Esophagus squamous epithelium (tissue), 4 donors: Measurements from ENCODE around the gene PLCB1.

Experiments
- POLR2A ChIP-seq, 4 donors: fragments of 450-650 bp; IDR thresholded peaks; one replicate each; pipeline ENCODE4 v1.6.1; 2017; ENCODE audit warnings: antibody characterized with exemption in 4 of 4, mild to moderate bottlenecking in 4 of 4, moderate library complexity in 3 of 4
- TF ChIP-seq, protein P1 (sequence below), 6 experiments: fragments of 450-650 bp in 4 of 6; fragments of 200-600 bp in 2 of 6; sonication (generic) in 2 of 6; IDR thresholded peaks; one replicate each; pipeline ENCODE4 v1.5.1; 2016 to 2019; ENCODE audit warnings: antibody characterized with exemption in 6 of 6, mild to moderate bottlenecking in 4 of 6, moderate library complexity in 4 of 6

DNA sequence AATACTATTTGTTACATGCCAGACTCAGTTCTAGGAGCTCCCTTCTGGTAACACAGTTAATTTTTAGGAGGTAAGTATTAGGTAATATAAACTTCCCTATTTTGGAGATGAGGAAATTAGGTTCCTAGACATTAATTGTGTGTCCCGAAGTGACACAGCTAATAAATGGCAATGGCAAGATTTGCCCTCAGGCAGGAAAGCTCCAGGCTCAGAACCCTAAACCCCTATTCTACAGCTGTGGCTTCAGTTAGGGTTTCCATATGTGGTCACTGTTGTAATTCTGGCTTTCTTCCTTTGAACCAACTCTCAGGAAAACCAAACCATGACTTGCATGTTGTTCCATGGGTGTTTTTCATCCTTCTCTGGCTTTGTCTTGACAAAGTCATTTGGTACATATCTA, 188.2 kb downstream of the PLCB1 start:
- no peak for TF ChIP-seq POLR2A (IDR thresholded peaks at IDR 0.05)
- TF ChIP-seq, protein P1, sequence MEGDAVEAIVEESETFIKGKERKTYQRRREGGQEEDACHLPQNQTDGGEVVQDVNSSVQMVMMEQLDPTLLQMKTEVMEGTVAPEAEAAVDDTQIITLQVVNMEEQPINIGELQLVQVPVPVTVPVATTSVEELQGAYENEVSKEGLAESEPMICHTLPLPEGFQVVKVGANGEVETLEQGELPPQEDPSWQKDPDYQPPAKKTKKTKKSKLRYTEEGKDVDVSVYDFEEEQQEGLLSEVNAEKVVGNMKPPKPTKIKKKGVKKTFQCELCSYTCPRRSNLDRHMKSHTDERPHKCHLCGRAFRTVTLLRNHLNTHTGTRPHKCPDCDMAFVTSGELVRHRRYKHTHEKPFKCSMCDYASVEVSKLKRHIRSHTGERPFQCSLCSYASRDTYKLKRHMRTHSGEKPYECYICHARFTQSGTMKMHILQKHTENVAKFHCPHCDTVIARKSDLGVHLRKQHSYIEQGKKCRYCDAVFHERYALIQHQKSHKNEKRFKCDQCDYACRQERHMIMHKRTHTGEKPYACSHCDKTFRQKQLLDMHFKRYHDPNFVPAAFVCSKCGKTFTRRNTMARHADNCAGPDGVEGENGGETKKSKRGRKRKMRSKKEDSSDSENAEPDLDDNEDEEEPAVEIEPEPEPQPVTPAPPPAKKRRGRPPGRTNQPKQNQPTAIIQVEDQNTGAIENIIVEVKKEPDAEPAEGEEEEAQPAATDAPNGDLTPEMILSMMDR (IDR thresholded peaks at IDR 0.05) = no peak
